ENCODE measurements around the gene FBN2. TPM values are rescaled to one million over a fixed set of nuclear protein-coding genes. Genes with fewer than 3 reads are reported as not detected.

The FBN2 gene
- total RNA-seq, 1 experiment from 2014 or later, result 0.42 TPM

DNA sequence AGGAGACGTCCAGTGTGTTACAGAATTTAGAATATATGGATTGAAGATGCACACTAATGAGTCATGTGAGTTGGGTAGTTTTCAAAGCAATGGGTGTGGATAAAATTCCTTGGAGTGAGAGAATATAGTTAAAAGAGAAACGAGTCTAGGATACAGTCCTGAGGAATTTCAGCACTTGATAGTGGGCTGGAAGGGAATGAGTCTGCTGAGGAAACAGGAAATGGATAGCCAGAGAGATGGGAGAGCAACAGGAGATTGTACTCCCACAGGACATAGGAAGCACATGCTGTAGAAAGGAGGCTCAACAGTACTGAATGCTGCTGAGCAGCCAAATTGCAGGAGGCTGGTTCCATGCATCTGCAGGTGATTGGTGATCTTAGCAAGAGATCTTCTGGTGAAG lies 68.1 kb downstream of the FBN2 start:
- Histone ChIP-seq H3K27ac (ENCODE audit: low read depth, low read length) (no peak overlapping the region), H2AFZ (ENCODE audit: low read depth, low read length, poor library complexity, severe bottlenecking) (no peak overlapping the region), H3K4me2 (ENCODE audit: low read length) (no peak overlapping the region), H3K9me3 (ENCODE audit: control insufficient read depth in 1 of 2, insufficient read depth in 1 of 2, low read depth in 1 of 2, low read length in 2 of 2) (no peaks in the 10 kb centered on the region), H3K36me3 (ENCODE audit: control insufficient read depth in 1 of 2, insufficient read depth in 2 of 2, low read length in 2 of 2) (no peaks in the 10 kb centered on the region), H3K4me1 (ENCODE audit: control insufficient read depth in 1 of 2, insufficient read depth in 2 of 2, low read length in 2 of 2) (no peaks in the 10 kb centered on the region), H3K4me3 (replicated peaks in 1 of 2; ENCODE audit: low read depth in 1 of 2, low read length in 2 of 2) (no peak overlapping the region), H4K20me1 (ENCODE audit: insufficient read depth) (no peaks in the 10 kb centered on the region), H3K27me3 (ENCODE audit: insufficient read depth, low read length) (no peaks in the 10 kb centered on the region), H3K9me2 (ENCODE audit: insufficient read depth) (no peaks in the 10 kb centered on the region), H3K9ac (ENCODE audit: low read length) (no peak overlapping the region), H3K79me2 (ENCODE audit: insufficient read depth, low read length) (no peaks in the 10 kb centered on the region)
- CTCF ChIA-PET, result no interaction called here
- ATAC-seq (no peak), DNase-seq (ENCODE audit: low read depth, low spot score) (no peak)
- POLR2A ChIA-PET, result no interaction called here
- BruUV-seq (replicated peaks), result no TSS peak
- RAD21 ChIA-PET (ENCODE audit: low non-redundant PET in 1 of 2, low total read pairs in 2 of 2, uncharacterized antibody in 2 of 2, unreplicated experiment in 2 of 2), result no interaction called here
- intact Hi-C loops (cut with micrococcal nuclease), result no loop called here
- TF ChIP-seq ZNF274 (IDR thresholded peaks at IDR 0.05; ENCODE audit: low read depth, low read length) (no peak), ZFX (IDR thresholded peaks at IDR 0.05) (no peak), POLR2A (IDR thresholded peaks at IDR 0.05; ENCODE audit: borderline replicate concordance, extremely low read depth, insufficient read depth, insufficient read length) (no peak), EZH2 (IDR thresholded peaks at IDR 0.05) (no peak), JUND (IDR thresholded peaks at IDR 0.05) (no peak), SRF (IDR thresholded peaks at IDR 0.05; ENCODE audit: low read depth) (no peak), EGR1 (IDR thresholded peaks at IDR 0.05; ENCODE audit: low read depth) (no peak), CBX3 (IDR thresholded peaks at IDR 0.05; ENCODE audit: low read depth) (no peak), FOSL1 (IDR thresholded peaks at IDR 0.05; ENCODE audit: low read depth) (no peak)
- TF ChIP-seq, protein P1, sequence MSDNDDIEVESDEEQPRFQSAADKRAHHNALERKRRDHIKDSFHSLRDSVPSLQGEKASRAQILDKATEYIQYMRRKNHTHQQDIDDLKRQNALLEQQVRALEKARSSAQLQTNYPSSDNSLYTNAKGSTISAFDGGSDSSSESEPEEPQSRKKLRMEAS (IDR thresholded peaks at IDR 0.05), result no peak
- TF ChIP-seq, protein P2, sequence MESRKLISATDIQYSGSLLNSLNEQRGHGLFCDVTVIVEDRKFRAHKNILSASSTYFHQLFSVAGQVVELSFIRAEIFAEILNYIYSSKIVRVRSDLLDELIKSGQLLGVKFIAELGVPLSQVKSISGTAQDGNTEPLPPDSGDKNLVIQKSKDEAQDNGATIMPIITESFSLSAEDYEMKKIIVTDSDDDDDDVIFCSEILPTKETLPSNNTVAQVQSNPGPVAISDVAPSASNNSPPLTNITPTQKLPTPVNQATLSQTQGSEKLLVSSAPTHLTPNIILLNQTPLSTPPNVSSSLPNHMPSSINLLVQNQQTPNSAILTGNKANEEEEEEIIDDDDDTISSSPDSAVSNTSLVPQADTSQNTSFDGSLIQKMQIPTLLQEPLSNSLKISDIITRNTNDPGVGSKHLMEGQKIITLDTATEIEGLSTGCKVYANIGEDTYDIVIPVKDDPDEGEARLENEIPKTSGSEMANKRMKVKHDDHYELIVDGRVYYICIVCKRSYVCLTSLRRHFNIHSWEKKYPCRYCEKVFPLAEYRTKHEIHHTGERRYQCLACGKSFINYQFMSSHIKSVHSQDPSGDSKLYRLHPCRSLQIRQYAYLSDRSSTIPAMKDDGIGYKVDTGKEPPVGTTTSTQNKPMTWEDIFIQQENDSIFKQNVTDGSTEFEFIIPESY (IDR thresholded peaks at IDR 0.05; ENCODE audit: extremely low read depth, insufficient replicate concordance, low read length), result no peak
- TF ChIP-seq, protein P3, sequence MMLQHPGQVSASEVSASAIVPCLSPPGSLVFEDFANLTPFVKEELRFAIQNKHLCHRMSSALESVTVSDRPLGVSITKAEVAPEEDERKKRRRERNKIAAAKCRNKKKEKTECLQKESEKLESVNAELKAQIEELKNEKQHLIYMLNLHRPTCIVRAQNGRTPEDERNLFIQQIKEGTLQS (IDR thresholded peaks at IDR 0.05), result no peak
- TF ChIP-seq, protein P4, sequence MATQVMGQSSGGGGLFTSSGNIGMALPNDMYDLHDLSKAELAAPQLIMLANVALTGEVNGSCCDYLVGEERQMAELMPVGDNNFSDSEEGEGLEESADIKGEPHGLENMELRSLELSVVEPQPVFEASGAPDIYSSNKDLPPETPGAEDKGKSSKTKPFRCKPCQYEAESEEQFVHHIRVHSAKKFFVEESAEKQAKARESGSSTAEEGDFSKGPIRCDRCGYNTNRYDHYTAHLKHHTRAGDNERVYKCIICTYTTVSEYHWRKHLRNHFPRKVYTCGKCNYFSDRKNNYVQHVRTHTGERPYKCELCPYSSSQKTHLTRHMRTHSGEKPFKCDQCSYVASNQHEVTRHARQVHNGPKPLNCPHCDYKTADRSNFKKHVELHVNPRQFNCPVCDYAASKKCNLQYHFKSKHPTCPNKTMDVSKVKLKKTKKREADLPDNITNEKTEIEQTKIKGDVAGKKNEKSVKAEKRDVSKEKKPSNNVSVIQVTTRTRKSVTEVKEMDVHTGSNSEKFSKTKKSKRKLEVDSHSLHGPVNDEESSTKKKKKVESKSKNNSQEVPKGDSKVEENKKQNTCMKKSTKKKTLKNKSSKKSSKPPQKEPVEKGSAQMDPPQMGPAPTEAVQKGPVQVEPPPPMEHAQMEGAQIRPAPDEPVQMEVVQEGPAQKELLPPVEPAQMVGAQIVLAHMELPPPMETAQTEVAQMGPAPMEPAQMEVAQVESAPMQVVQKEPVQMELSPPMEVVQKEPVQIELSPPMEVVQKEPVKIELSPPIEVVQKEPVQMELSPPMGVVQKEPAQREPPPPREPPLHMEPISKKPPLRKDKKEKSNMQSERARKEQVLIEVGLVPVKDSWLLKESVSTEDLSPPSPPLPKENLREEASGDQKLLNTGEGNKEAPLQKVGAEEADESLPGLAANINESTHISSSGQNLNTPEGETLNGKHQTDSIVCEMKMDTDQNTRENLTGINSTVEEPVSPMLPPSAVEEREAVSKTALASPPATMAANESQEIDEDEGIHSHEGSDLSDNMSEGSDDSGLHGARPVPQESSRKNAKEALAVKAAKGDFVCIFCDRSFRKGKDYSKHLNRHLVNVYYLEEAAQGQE (IDR thresholded peaks at IDR 0.05; ENCODE audit: low read depth), result no peak
